Right lobe of liver (tissue), 6 donors: Measurements from ENCODE around the gene CAPN6. TPM values are rescaled to one million over a fixed set of nuclear protein-coding genes. Genes with fewer than 3 reads are reported as not detected.

ENCODE experiments used
- ATAC-seq, 4 donors: fragments of 200-7000 bp; cut with Tn5 transposase; one replicate each; pipeline ENCODE4 v1.9.1; 2020; ENCODE audit warnings: mild to moderate bottlenecking in 4 of 4, moderate library complexity in 4 of 4
- DNase-seq, 3 donors: peaks; one replicate each; pipeline ENCODE4 v3.0.0-alpha.2; 2020
- H3K27ac ChIP-seq, 3 donors: fragments of 200-600 bp; one replicate each; pipeline ENCODE4 v1.8.0; 2022
- H3K27me3 ChIP-seq, 2 donors: fragments of 200-600 bp; one replicate each; pipeline ENCODE4 v1.8.0; 2022
- H3K36me3 ChIP-seq, 4 donors: fragments of 200-600 bp; sonication (generic) in 1 of 4; one replicate each; pipeline versions ENCODE4 v1.5.1 to v1.8.0; 2017 to 2022; ENCODE audit warnings: control low read depth in 1 of 4
- H3K4me1 ChIP-seq, 4 donors: fragments of 200-600 bp; sonication (generic) in 1 of 4; one replicate each; pipeline versions ENCODE4 v1.5.1 to v1.8.0; 2017 to 2022; ENCODE audit warnings: control low read depth in 1 of 4
- H3K4me3 ChIP-seq, 3 donors: fragments of 200-600 bp; one replicate each; pipeline ENCODE4 v1.8.0; 2022
- H3K9me3 ChIP-seq, 4 donors: fragments of 200-600 bp; sonication (generic) in 1 of 4; one replicate each; pipeline versions ENCODE4 v1.5.1 to v1.8.0; 2017 to 2022; ENCODE audit warnings: control low read depth in 1 of 4
- POLR2A ChIP-seq: fragments of 450-650 bp; IDR thresholded peaks from one replicate; pipeline ENCODE4 v1.6.1; 2017; ENCODE audit warnings: antibody characterized with exemption, mild to moderate bottlenecking
- WGBS: methylation state at CpG from one replicate; pipeline ENCODE4 v1.1.6; 2018; ENCODE audit warnings: low coverage, low lambda C conversion rate; ENCODE audit not compliant: insufficient coverage; ENCODE audit errors: missing lambda C conversion rate; 5-methylcytosine and 5-hydroxymethylcytosine counted together
- intact Hi-C, 2 donors: fragments of 100-400 bp; cut with DNase I; formaldehyde crosslinking; loops; one replicate each; pipeline versions ENCODE4 v1.11.2 to v1.14.1; 2022
- total RNA-seq, 6 experiments: library from RNA; depleted of rRNA in 2 of 6; stranded (reverse); fragments of >200 nt in 2 of 6; fragmentation: NEBNext Ultra II Directional in 3 of 6; extraction: Animal tissue kit (Norgen Biotek cat#: 25700) in 3 of 6; gene quantifications; one replicate each; pipeline versions ENCODE4 v1.1.0 to v1.2.4, GENCODE V29; 2016 to 2023
- TF ChIP-seq, protein P1 (sequence below), 4 donors: fragments of 200-600 bp in 3 of 4; fragments of 450-650 bp in 1 of 4; IDR thresholded peaks; one replicate each; pipeline versions ENCODE4 v1.5.1 to v1.8.0; 2016 to 2022; ENCODE audit warnings: antibody characterized with exemption in 4 of 4, mild to moderate bottlenecking in 2 of 4
- donor health status: DM: no; HTN: yes; CAD: no.
- donor health status: DM: no; HTN: no; CAD: no.
- donor health status: DM: no; HTN: no; CAD: no.
- donor health status: DM: no; HTN: yes; CAD: no.
- donor health status: DM: no; HTN: yes; CAD: no.

CAPN6 gene
- total RNA-seq, 6 experiments from 2014 or later, result 0.12 to 0.44 (median 0.17) TPM

DNA sequence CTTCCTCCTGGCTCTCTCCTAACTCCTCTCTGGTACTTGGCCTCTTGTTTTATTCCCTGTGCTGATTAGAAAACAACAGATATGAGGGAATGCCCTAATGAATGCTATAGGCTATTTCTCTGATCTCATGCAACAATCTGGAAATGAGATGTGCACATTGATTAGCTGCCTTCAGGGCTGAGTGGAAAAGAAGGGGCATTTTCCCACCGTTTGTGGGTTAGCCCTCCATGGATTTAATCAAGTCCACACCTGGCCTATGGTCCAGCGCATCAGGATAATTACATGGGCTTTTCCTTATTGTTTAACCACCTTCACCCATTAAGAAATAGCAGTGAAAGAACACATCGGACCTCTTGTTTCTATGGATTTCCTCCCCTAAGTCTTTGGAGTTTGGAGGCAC lies 70.0 kb downstream of the CAPN6 start:
- ATAC-seq (no peak), DNase-seq (no peak)
- H3K9me3 ChIP-seq, result no peaks in the 10 kb centered on the region
- no peak overlapping the region for H3K4me3 ChIP-seq
- peaks cover 0 to 18% of the 10 kb centered on the region in 2 donors for H3K27me3 ChIP-seq
- no peaks in the 10 kb centered on the region for H3K36me3 ChIP-seq
- TF ChIP-seq, protein P1, sequence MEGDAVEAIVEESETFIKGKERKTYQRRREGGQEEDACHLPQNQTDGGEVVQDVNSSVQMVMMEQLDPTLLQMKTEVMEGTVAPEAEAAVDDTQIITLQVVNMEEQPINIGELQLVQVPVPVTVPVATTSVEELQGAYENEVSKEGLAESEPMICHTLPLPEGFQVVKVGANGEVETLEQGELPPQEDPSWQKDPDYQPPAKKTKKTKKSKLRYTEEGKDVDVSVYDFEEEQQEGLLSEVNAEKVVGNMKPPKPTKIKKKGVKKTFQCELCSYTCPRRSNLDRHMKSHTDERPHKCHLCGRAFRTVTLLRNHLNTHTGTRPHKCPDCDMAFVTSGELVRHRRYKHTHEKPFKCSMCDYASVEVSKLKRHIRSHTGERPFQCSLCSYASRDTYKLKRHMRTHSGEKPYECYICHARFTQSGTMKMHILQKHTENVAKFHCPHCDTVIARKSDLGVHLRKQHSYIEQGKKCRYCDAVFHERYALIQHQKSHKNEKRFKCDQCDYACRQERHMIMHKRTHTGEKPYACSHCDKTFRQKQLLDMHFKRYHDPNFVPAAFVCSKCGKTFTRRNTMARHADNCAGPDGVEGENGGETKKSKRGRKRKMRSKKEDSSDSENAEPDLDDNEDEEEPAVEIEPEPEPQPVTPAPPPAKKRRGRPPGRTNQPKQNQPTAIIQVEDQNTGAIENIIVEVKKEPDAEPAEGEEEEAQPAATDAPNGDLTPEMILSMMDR (IDR thresholded peaks at IDR 0.05), result no peak
- TF ChIP-seq POLR2A, result no peak
- intact Hi-C loops, result no loop called here
- no peaks in the 10 kb centered on the region for H3K4me1 ChIP-seq
- 55% methylated on average over 3 of the region's 3 CpGs for WGBS
- no peak overlapping the region for H3K27ac ChIP-seq

DNA sequence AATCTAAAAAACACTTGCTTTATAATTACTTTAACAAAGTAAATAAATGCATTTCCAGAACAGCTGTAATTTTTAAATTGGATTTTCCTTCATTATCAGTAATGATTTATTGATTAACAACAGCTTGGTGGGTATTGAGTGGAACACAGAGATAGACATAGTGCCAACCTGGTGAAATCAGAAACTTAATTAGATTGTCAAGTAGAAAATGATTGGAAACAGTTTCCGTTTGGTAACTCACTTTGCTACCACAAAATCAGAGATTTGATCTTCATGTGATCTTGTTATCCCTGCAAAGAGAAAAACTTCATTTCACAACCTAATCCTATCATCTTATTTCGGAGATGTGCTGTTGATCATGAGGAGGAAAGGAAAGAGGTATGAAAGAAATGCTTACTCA lies 70.8 kb downstream of the CAPN6 start:
- H3K9me3 ChIP-seq, result no peaks in the 10 kb centered on the region
- peaks cover 0 to 18% of the 10 kb centered on the region in 2 donors for H3K27me3 ChIP-seq
- 21% methylated on average over 2 of the region's 2 CpGs for WGBS
- TF ChIP-seq, protein P1 (IDR thresholded peaks at IDR 0.05), result no peak
- TF ChIP-seq POLR2A, result no peak
- intact Hi-C loops, result no loop called here
- ATAC-seq (no peak), DNase-seq (no peak)
- H3K27ac ChIP-seq, result no peak overlapping the region
- H3K4me3 ChIP-seq, result no peak overlapping the region
- H3K36me3 ChIP-seq, result no peaks in the 10 kb centered on the region
- H3K4me1 ChIP-seq, result no peaks in the 10 kb centered on the region

Other genes with a start within 250 kb of the CAPN6 start
- 1 to 10 TPM in 1 of 6 experiments, under 1 TPM in 4, not detected in 1; 0.09 to 1.5 (median 0.24) TPM for gene PAK3, start 174.3 kb downstream of the CAPN6 start, total RNA-seq
- under 1 TPM in 3 of 6 experiments, not detected in 3; 0.09 to 0.25 (median 0.25) TPM for gene DCX, start 141.7 kb upstream of the CAPN6 start, total RNA-seq
- gene SERTM2, start 241.2 kb upstream of the CAPN6 start, total RNA-seq, result 10 to 100 TPM in 2 of 6 experiments, under 1 TPM in 4; 0.06 to 29.1 (median 0.25) TPM